A549 (cell line): Measurements from ENCODE around the gene GATAD2A. TPM values are rescaled to one million over a fixed set of nuclear protein-coding genes. Genes with fewer than 3 reads are reported as not detected.

Experiments used
- ATAC-seq, 2 experiments: fragments of 200-7000 bp in 1 of 2; fragments of >200 bp in 1 of 2; cut with Nextera tagmentation in 1 of 2; cut with Tn5 transposase in 1 of 2; 3 replicates each; pipeline versions ENCODE4 v1.8.0 to v1.9.1; 2018 to 2020; ENCODE audit warnings: mild to moderate bottlenecking in 1 of 2, moderate library complexity in 1 of 2
- CTCF ChIA-PET: fragments of 300-600 bp; sonication (Branson Sonifier 250); formaldehyde crosslinking; extraction: SDS; loops from one replicate; lab custom pipeline; 2021; ENCODE audit warnings: antibody characterized with exemption, inconsistent platforms; lab: Yijun Ruan, JAX
- POLR2A ChIA-PET: fragments of 350-600 bp; formaldehyde crosslinking; extraction: SDS; loops from one replicate; lab custom pipeline; 2021; ENCODE audit warnings: antibody characterized with exemption, inconsistent platforms; lab: Yijun Ruan, JAX
- DNase-seq, 2 experiments: peaks; one replicate each; pipeline versions ENCODE4 v3.0.0 to v3.0.0-alpha.2; 2011 to 2016; ENCODE audit warnings: low read depth in 1 of 2, low spot score in 1 of 2
- FAIRE-seq: peaks from 2 replicates; lab custom pipeline; 2011; peaks lifted over from hg19 to GRCh38; lab: Jason Lieb, UNC
- H3K27ac ChIP-seq, 2 experiments: fragments of >200 bp; sonication (Bioruptor Twin); formaldehyde crosslinking; 3 replicates each; pipeline ENCODE4 v1.5.1; 2016 to 2017
- H3K4me1 ChIP-seq: fragments of >200 bp; sonication (Bioruptor Twin); formaldehyde crosslinking; 3 replicates; pipeline ENCODE4 v1.6.1; 2016
- H3K4me2 ChIP-seq: fragments of >200 bp; sonication (Bioruptor Twin); formaldehyde crosslinking; 3 replicates; pipeline ENCODE4 v1.6.1; 2016
- H3K4me3 ChIP-seq: fragments of >200 bp; sonication (Bioruptor Twin); formaldehyde crosslinking; 3 replicates; pipeline ENCODE4 v1.5.1; 2016
- H3K9me3 ChIP-seq: fragments of >200 bp; sonication (Bioruptor Twin); formaldehyde crosslinking; 3 replicates; pipeline ENCODE4 v1.6.1; 2016
- CEBPB ChIP-seq, 2 experiments: fragments of >200 bp in 1 of 2; sonication (Bioruptor Twin) in 1 of 2; formaldehyde crosslinking in 1 of 2; IDR thresholded peaks; 2 replicates each; pipeline ENCODE4 v1.6.1; 2012 to 2016
- E2F6 ChIP-seq: IDR thresholded peaks from 2 replicates; pipeline ENCODE4 v1.6.1; 2012; ENCODE audit warnings: low read depth, borderline replicate concordance
- GATA3 ChIP-seq: IDR thresholded peaks from 2 replicates; pipeline ENCODE4 v1.6.1; 2012; ENCODE audit warnings: borderline replicate concordance
- HEYL ChIP-seq: fragments of 250-450 bp; sonication (Bioruptor Pico); IDR thresholded peaks from 2 replicates; pipeline ENCODE4 v1.8.0; 2021; ENCODE audit warnings: mild to moderate bottlenecking, moderate library complexity
- HMGXB4 ChIP-seq: fragments of 250-450 bp; sonication (Bioruptor Pico); IDR thresholded peaks from 2 replicates; pipeline ENCODE4 v1.5.0; 2021; ENCODE audit warnings: mild to moderate bottlenecking, moderate library complexity, borderline replicate concordance
- HOXA7 ChIP-seq: fragments of 250-450 bp; sonication (Bioruptor Pico); IDR thresholded peaks from 2 replicates; pipeline ENCODE4 v1.5.0; 2020; ENCODE audit warnings: mild to moderate bottlenecking, moderate library complexity
- JUNB ChIP-seq: fragments of >200 bp; sonication (Bioruptor Twin); formaldehyde crosslinking; IDR thresholded peaks from 2 replicates; pipeline ENCODE4 v1.6.1; 2016
- KDM5A ChIP-seq: fragments of 200-600 bp; sonication (generic); IDR thresholded peaks from 2 replicates; pipeline ENCODE4 v1.6.1; 2016; ENCODE audit warnings: antibody characterized with exemption, mild to moderate bottlenecking
- MYC ChIP-seq: IDR thresholded peaks from 2 replicates; pipeline ENCODE4 v1.6.1; 2012; ENCODE audit warnings: mild to moderate bottlenecking, inconsistent platforms, low read length, improper control_type of control experiment, borderline replicate concordance
- PHF8 ChIP-seq: fragments of 200-600 bp; sonication (generic); IDR thresholded peaks from 2 replicates; pipeline ENCODE4 v1.6.1; 2016; ENCODE audit warnings: low read depth, mild to moderate bottlenecking, antibody characterized with exemption, moderate library complexity, borderline replicate concordance
- POLR2AphosphoS2 ChIP-seq: conservative IDR thresholded peaks from 2 replicates; pipeline ENCODE4 v1.6.1; 2012; ENCODE audit warnings: low read length, improper control_type of control experiment, inconsistent platforms
- RAD21 ChIP-seq, 2 experiments: fragments of >200 bp in 1 of 2; sonication (Bioruptor Twin) in 1 of 2; formaldehyde crosslinking in 1 of 2; IDR thresholded peaks in 1 of 2; conservative IDR thresholded peaks in 1 of 2; 2 replicates in 1 of 2; 3 replicates in 1 of 2; pipeline ENCODE4 v1.6.1; 2012 to 2018; ENCODE audit warnings: inconsistent platforms in 1 of 2
- REST ChIP-seq: fragments of 200-600 bp; sonication (generic); IDR thresholded peaks from 2 replicates; pipeline ENCODE4 v1.6.1; 2016; ENCODE audit warnings: antibody characterized with exemption, mild to moderate bottlenecking, moderate library complexity
- WGBS: methylation state at CpG from one replicate; pipeline ENCODE4 v1.1.6; 2017; ENCODE audit errors: missing lambda C conversion rate; 5-methylcytosine and 5-hydroxymethylcytosine counted together
- polyA plus RNA-seq, 4 experiments: library from polyadenylated mRNA; depleted of rRNA in 3 of 4; stranded (reverse); fragments of >200 nt; fragmentation: RNase III in 1 of 4; extraction: RNeasy Plus Mini Kit Qiagen cat#74134 plus additional on column Dnase treatment in 1 of 4; gene quantifications; 2 replicates in 3 of 4; 3 replicates in 1 of 4; pipeline ENCODE4 v1.2.3, GENCODE V29; 2011 to 2017
- TF ChIP-seq, protein P1 (sequence below): fragments of >200 bp; sonication (Bioruptor Twin); formaldehyde crosslinking; IDR thresholded peaks from 3 replicates; pipeline ENCODE4 v1.6.1; 2016

The GATAD2A gene
- polyA plus RNA-seq, 2 of the 4 experiments (the other 2 are of a cell fraction), result 25.2 to 28.9 TPM

DNA sequence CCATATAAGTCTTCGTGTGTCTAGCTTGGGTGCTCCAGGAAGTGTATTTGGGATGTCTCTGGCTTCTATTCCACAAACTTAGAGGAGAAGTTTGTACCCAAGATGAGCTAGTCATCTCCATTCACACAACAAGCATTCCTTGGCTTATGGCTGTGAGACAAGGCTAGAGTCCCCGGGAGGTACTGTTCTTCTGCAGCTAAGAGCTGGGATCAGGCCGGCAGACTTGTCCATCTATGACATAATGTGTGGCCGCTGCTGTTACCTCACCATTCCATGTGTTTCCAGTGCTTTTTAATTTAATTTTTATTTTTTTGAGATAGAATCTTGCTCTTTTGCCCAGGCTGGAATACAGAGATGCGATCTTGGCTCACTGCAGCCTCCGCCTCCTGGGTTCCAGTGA lies 20.7 kb downstream of the GATAD2A start:
- H3K4me2 ChIP-seq, result no peak overlapping the region
- TF ChIP-seq HMGXB4 (CRISPR knock-in tag), result no peak
- no peak for TF ChIP-seq POLR2AphosphoS2
- no peak for TF ChIP-seq E2F6
- TF ChIP-seq REST, result no peak
- TF ChIP-seq, protein P1, sequence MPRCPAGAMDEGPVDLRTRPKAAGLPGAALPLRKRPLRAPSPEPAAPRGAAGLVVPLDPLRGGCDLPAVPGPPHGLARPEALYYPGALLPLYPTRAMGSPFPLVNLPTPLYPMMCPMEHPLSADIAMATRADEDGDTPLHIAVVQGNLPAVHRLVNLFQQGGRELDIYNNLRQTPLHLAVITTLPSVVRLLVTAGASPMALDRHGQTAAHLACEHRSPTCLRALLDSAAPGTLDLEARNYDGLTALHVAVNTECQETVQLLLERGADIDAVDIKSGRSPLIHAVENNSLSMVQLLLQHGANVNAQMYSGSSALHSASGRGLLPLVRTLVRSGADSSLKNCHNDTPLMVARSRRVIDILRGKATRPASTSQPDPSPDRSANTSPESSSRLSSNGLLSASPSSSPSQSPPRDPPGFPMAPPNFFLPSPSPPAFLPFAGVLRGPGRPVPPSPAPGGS, result no peak
- TF ChIP-seq RAD21 (conservative IDR thresholded peaks at IDR 0.05 in 1 of 2, IDR thresholded peaks at IDR 0.05 in 1 of 2), result no peak
- H3K4me3 ChIP-seq, result no peak overlapping the region
- H3K27ac ChIP-seq, result no peak overlapping the region
- H3K9me3 ChIP-seq, result no peaks in the 10 kb centered on the region
- ATAC-seq (no peak), DNase-seq (no peak), FAIRE-seq (no peak)
- H3K4me1 ChIP-seq, result no peaks in the 10 kb centered on the region
- POLR2A ChIA-PET, result no interaction called here
- WGBS, result 93% methylated on average over 6 of the region's 6 CpGs
- CTCF ChIA-PET, result interaction anchor here (0.6 to 1.0 kb wide), 2 partner anchors 19 to 65 kb away, joined by 3 to 4 read pairs; no protein-coding TSS in a partner anchor

- CTCF ChIA-PET, result interaction anchor here (0.6 to 1.1 kb wide), 2 partner anchors 12 to 64 kb away, joined by 3 read pairs; no protein-coding TSS in a partner anchor
- POLR2A ChIA-PET, result no interaction called here
- FAIRE-seq, result no peak
- TF ChIP-seq E2F6, result no peak
- no peak for TF ChIP-seq RAD21 (conservative IDR thresholded peaks at IDR 0.05 in 1 of 2, IDR thresholded peaks at IDR 0.05 in 1 of 2)
- TF ChIP-seq GATA3, result no peak
- TF ChIP-seq JUNB, result no peak
- no peak for TF ChIP-seq HEYL
- TF ChIP-seq, protein P1, result no peak
- TF ChIP-seq CEBPB (IDR thresholded peaks at IDR 0.05), result no peak
- no peak for TF ChIP-seq MYC
- no peak for TF ChIP-seq HOXA7 (CRISPR knock-in tag)
- no peak for TF ChIP-seq PHF8
- TF ChIP-seq KDM5A, result no peak
- TF ChIP-seq, all 56 proteins: peak for 0
- no peak overlapping the region for H3K27ac ChIP-seq
- no peak overlapping the region for H3K4me3 ChIP-seq
- H3K4me2 ChIP-seq, result no peak overlapping the region
- H3K9me3 ChIP-seq, result no peaks in the 10 kb centered on the region
- DNase-seq (no peak), ATAC-seq (no peak)
- 95% methylated on average over 4 of the region's 4 CpGs for WGBS
- no peaks in the 10 kb centered on the region for H3K4me1 ChIP-seq
Measured at GRCh38 chr19:19426799-19427198, 21.3 kb downstream of the GATAD2A start.
